IMR-90 (cell line): ENCODE measurements around the gene UBE2L3. TPM values are rescaled to one million over a fixed set of nuclear protein-coding genes. Genes with fewer than 3 reads are reported as not detected.

Experiments used
- ATAC-seq: fragments of 200-7000 bp; cut with Tn5 transposase; 2 replicates; pipeline ENCODE4 v1.9.1; 2020; ENCODE audit warnings: low read depth, mild to moderate bottlenecking, moderate library complexity
- BruUV-seq: library from RNA; stranded (reverse); fragments of 400-500 nt; replicated peaks from 2 replicates; lab custom pipeline; 2021; lab: Mats Ljungman, UMichigan
- CTCF ChIA-PET: fragments of 300-600 bp; formaldehyde crosslinking; extraction: SDS; loops from one replicate; lab custom pipeline; 2021; ENCODE audit warnings: antibody characterized with exemption; lab: Yijun Ruan, JAX
- POLR2A ChIA-PET: fragments of 300-600 bp; sonication (Branson Sonifier 250); formaldehyde crosslinking; loops from one replicate; lab custom pipeline; 2022; ENCODE audit warnings: antibody characterized with exemption; ENCODE audit not compliant: unreplicated experiment; lab: Charles Lee
- DNase-seq: peaks from one replicate; pipeline ENCODE4 v3.0.0; 2013
- H2AFZ ChIP-seq: replicated peaks from 2 replicates; pipeline ENCODE3; 2013; ENCODE audit warnings: low read length, mild to moderate bottlenecking; ENCODE audit not compliant: poor library complexity
- H2AK5ac ChIP-seq: 2 replicates; pipeline ENCODE4 v1.6.1; 2013; ENCODE audit warnings: low read depth, low read length, inconsistent platforms
- H2AK9ac ChIP-seq: replicated peaks from 2 replicates; pipeline ENCODE3; 2013; ENCODE audit warnings: mild to moderate bottlenecking, low read depth, low read length, moderate library complexity; ENCODE audit not compliant: poor library complexity
- H2BK120ac ChIP-seq: 2 replicates; pipeline ENCODE4 v1.6.1; 2013; ENCODE audit warnings: low read depth, low read length, inconsistent platforms
- H2BK15ac ChIP-seq: 3 replicates; pipeline ENCODE4 v1.6.1; 2013; ENCODE audit warnings: low read depth, low read length, inconsistent platforms
- H2BK20ac ChIP-seq: 2 replicates; pipeline ENCODE4 v1.6.1; 2013; ENCODE audit warnings: low read depth, mild to moderate bottlenecking, inconsistent platforms, low read length, moderate library complexity
- H2BK5ac ChIP-seq: 2 replicates; pipeline ENCODE4 v1.6.1; 2013; ENCODE audit warnings: mild to moderate bottlenecking, low read depth, low read length, inconsistent platforms; ENCODE audit not compliant: poor library complexity, severe bottlenecking
- H3K14ac ChIP-seq: replicated peaks from 2 replicates; pipeline ENCODE4 v1.6.1; 2013; ENCODE audit warnings: low read depth, low read length, inconsistent platforms
- H3K18ac ChIP-seq: 2 replicates; pipeline ENCODE4 v1.6.1; 2013; ENCODE audit warnings: low read depth, low read length, control low read depth
- H3K23ac ChIP-seq: 2 replicates; pipeline ENCODE4 v1.6.1; 2013; ENCODE audit warnings: low read depth, low read length, inconsistent platforms
- H3K27ac ChIP-seq: 2 replicates; pipeline ENCODE4 v1.5.1; 2013; ENCODE audit warnings: mild to moderate bottlenecking, control low read depth, low read length; ENCODE audit not compliant: insufficient read depth
- H3K27me3 ChIP-seq: 2 replicates; pipeline ENCODE4 v1.6.1; 2013; ENCODE audit warnings: low read length; ENCODE audit not compliant: control insufficient read depth, insufficient read depth
- H3K36me3 ChIP-seq: 2 replicates; pipeline ENCODE4 v1.6.1; 2013; ENCODE audit warnings: low read length, mixed read lengths; ENCODE audit not compliant: control insufficient read depth, insufficient read depth
- H3K4ac ChIP-seq: 2 replicates; pipeline ENCODE4 v1.6.1; 2013; ENCODE audit warnings: low read depth, low read length, inconsistent platforms
- H3K4me1 ChIP-seq: 2 replicates; pipeline ENCODE4 v1.6.1; 2013; ENCODE audit warnings: low read length, mixed read lengths; ENCODE audit not compliant: control insufficient read depth, insufficient read depth
- H3K4me2 ChIP-seq: 2 replicates; pipeline ENCODE4 v1.6.1; 2013; ENCODE audit warnings: low read depth, mild to moderate bottlenecking, control low read depth, low read length, moderate library complexity
- H3K4me3 ChIP-seq: 2 replicates; pipeline ENCODE4 v1.5.1; 2013; ENCODE audit warnings: low read depth, mild to moderate bottlenecking, control low read depth, low read length, moderate library complexity; ENCODE audit not compliant: insufficient read depth
- H3K56ac ChIP-seq: 2 replicates; pipeline ENCODE4 v1.6.1; 2013; ENCODE audit warnings: low read length, inconsistent platforms; ENCODE audit not compliant: insufficient read depth; ENCODE audit errors: extremely low read depth
- H3K79me1 ChIP-seq, 2 experiments: 2 replicates each; pipeline ENCODE4 v1.6.1; 2013; ENCODE audit warnings: low read length in 2 of 2, inconsistent platforms in 1 of 2, low read depth in 1 of 2
- H3K9ac ChIP-seq: 2 replicates; pipeline ENCODE4 v1.6.1; 2013; ENCODE audit warnings: low read depth, low read length, control low read depth
- H3K9me1 ChIP-seq: 2 replicates; pipeline ENCODE4 v1.6.1; 2013; ENCODE audit warnings: low read length, inconsistent platforms; ENCODE audit not compliant: insufficient read depth
- H3K9me3 ChIP-seq: 2 replicates; pipeline ENCODE4 v1.6.1; 2013; ENCODE audit warnings: low read length; ENCODE audit not compliant: control insufficient read depth, insufficient read depth
- H4K20me1 ChIP-seq: 2 replicates; pipeline ENCODE4 v1.6.1; 2013; ENCODE audit warnings: low read length, inconsistent platforms; ENCODE audit not compliant: insufficient read depth
- H4K5ac ChIP-seq: 2 replicates; pipeline ENCODE4 v1.6.1; 2013; ENCODE audit warnings: mild to moderate bottlenecking, low read depth, low read length, control low read depth
- H4K8ac ChIP-seq, 2 experiments: 2 replicates each; pipeline ENCODE4 v1.6.1; 2013; ENCODE audit warnings: low read depth in 2 of 2, low read length in 2 of 2, control low read depth in 1 of 2, inconsistent platforms in 1 of 2
- H4K91ac ChIP-seq: 2 replicates; pipeline ENCODE4 v1.6.1; 2013; ENCODE audit warnings: low read depth, low read length, inconsistent platforms; ENCODE audit not compliant: insufficient read depth
- CEBPB ChIP-seq: IDR thresholded peaks from 2 replicates; pipeline ENCODE4 v1.6.1; 2012; ENCODE audit warnings: low read depth, low read length, improper control_type of control experiment
- CHD1 ChIP-seq: IDR thresholded peaks from 2 replicates; pipeline ENCODE4 v1.6.1; 2012; ENCODE audit warnings: low read depth, low read length, improper control_type of control experiment
- WGBS, 2 experiments: methylation state at CpG; one replicate each; pipeline versions ENCODE4 v1.1.5 to v1.1.7; 2013; ENCODE audit warnings: missing lambda C conversion rate in 2 of 2; ENCODE audit not compliant: insufficient read length in 1 of 2; ENCODE audit errors: extremely low coverage in 2 of 2; 5-methylcytosine and 5-hydroxymethylcytosine counted together
- dilution Hi-C: fragments of 300-500 bp; cut with HindIII; formaldehyde crosslinking; loops from one replicate; pipeline ENCODE4 v1.14.3; 2018; ENCODE audit warnings: low sequenced_read_pairs; ENCODE audit not compliant: unreplicated experiment
- in situ Hi-C: fragments of 300-500 bp; cut with MboI; formaldehyde crosslinking; loops from 3 replicates; pipeline ENCODE4 v1.14.3; 2019; ENCODE audit warnings: low sequenced_read_pairs, inconsistent platforms, mixed read lengths
- intact Hi-C: fragments of 100-400 bp; cut with micrococcal nuclease; formaldehyde crosslinking; loops from 2 replicates; pipeline ENCODE4 v1.10.0; 2022
- polyA plus RNA-seq, 3 experiments: library from polyadenylated mRNA; depleted of rRNA; stranded (reverse); fragments of >200 nt; gene quantifications; 2 replicates each; pipeline ENCODE4 v1.2.3, GENCODE V29; 2012; ENCODE audit warnings: low replicate concordance in 1 of 3
- total RNA-seq: library from RNA; depleted of rRNA; stranded (reverse); fragments of >200 nt; gene quantifications from 2 replicates; pipeline ENCODE4 v1.2.3, GENCODE V29; 2012

Gene UBE2L3
- total and polyA plus RNA-seq, 2 of the 4 experiments (the other 2 are of a cell fraction), result 29.0 to 72.9 TPM

GRCh38 chr22:21622011-21622918, 54.8 kb downstream of the UBE2L3 start:
- H3K4me2 ChIP-seq, result no peak overlapping the region
- TF ChIP-seq CEBPB (peak; percentile 28; the same call in 1 of the 2 replicates), CHD1 (no peak)
- no peak overlapping the region for H2BK20ac ChIP-seq
- intact Hi-C loops, result no loop called here
- no peak overlapping the region for H3K18ac ChIP-seq
- H4K8ac ChIP-seq, result no peak overlapping the region
- no peak overlapping the region for H3K4ac ChIP-seq
- H3K14ac ChIP-seq, result no peak overlapping the region
- peaks cover 28 to 85% of the 10 kb centered on the region in 2 experiments for H3K79me1 ChIP-seq
- H3K4me3 ChIP-seq, result no peak overlapping the region
- H2AFZ ChIP-seq, result no peak overlapping the region
- H2BK120ac ChIP-seq, result no peak overlapping the region
- H3K9ac ChIP-seq, result no peak overlapping the region
- POLR2A ChIA-PET, result no interaction called here
- DNase-seq (no peak), ATAC-seq (peak; percentile 22)
- H3K56ac ChIP-seq, result no peak overlapping the region
- no peak overlapping the region for H2AK5ac ChIP-seq
- no peak overlapping the region for H4K5ac ChIP-seq
- H3K4me1 ChIP-seq, result peaks cover 11% of the 10 kb centered on the region
- no peak overlapping the region; the same call in 1 of the 2 replicates for H3K27ac ChIP-seq
- no peak overlapping the region for H3K23ac ChIP-seq
- no peak overlapping the region for H2BK15ac ChIP-seq
- WGBS, 2 experiments, result 76% methylated on average over 8 of the region's 17 CpGs; no CpG with 5 or more reads in 1 of the 2 experiments
- dilution Hi-C loops, result no loop called here
- no peak overlapping the region for H4K91ac ChIP-seq
- H3K9me3 ChIP-seq, result no peaks in the 10 kb centered on the region
- peaks cover 29% of the 10 kb centered on the region for H3K36me3 ChIP-seq
- peaks cover 24% of the 10 kb centered on the region for H3K9me1 ChIP-seq
- H2AK9ac ChIP-seq, result no peak overlapping the region
- no peaks in the 10 kb centered on the region for H3K27me3 ChIP-seq
- no peak overlapping the region for H2BK5ac ChIP-seq
- TSS peak; percentile 69 for BruUV-seq
- peaks cover 92% of the 10 kb centered on the region for H4K20me1 ChIP-seq
- in situ Hi-C loops, result no loop called here
- CTCF ChIA-PET, result no interaction called here
